SKM-1 treated with dmso at 0.1 percent for 144 hours (cell line): ENCODE data around the gene SLC43A3.

Experiments used
- DNase-seq: peaks from one replicate; lab custom pipeline; 2025; ENCODE audit not compliant: unreplicated experiment; lab: John Stamatoyannopoulos, UW

SLC43A3 gene

DNA sequence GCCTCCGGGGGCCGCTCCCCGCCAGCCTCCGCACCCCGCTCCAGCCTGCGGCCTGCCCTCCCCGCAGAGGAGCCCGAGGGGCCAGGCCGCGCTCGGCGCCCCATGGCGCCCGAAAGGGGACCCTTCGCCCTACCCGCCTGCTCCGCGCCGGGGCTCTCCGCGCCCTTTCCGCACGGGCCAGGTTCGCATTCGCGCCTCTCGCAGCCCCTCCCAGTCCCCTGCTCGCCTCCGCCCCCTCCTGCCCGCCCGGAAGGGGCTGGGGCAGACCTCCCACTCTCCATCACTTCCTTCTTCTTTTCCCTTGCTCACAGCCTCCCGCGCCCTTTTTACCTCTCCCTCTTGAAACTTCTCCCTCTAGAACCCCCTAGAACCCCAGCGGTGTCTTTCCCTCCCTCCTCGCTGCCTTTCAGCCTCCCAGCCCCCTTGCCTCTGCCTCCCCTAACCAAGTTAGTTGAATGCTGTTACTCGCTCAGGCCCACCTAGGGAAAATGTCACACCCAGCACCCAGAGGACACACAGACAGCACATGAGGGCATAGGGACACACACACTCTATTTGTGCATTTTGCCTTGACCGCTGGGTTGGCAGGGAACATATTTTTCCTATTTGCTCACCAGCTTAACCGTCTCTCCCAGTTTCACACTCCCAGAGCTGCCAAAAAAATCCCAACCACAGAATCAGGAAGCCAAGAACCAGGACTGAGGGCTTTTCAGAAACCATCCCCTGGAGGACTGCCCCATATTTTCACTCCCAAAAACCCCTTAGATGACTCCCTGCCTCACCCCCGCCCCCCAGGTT is at the start of gene SLC43A3:
Gene SLC43A3, minus strand, starts transcription at position 193 of the 798 bp plus-strand sequence. CDS start 949 bp downstream, outside the sequence.
- peak; percentile 87 for DNase-seq

DNA sequence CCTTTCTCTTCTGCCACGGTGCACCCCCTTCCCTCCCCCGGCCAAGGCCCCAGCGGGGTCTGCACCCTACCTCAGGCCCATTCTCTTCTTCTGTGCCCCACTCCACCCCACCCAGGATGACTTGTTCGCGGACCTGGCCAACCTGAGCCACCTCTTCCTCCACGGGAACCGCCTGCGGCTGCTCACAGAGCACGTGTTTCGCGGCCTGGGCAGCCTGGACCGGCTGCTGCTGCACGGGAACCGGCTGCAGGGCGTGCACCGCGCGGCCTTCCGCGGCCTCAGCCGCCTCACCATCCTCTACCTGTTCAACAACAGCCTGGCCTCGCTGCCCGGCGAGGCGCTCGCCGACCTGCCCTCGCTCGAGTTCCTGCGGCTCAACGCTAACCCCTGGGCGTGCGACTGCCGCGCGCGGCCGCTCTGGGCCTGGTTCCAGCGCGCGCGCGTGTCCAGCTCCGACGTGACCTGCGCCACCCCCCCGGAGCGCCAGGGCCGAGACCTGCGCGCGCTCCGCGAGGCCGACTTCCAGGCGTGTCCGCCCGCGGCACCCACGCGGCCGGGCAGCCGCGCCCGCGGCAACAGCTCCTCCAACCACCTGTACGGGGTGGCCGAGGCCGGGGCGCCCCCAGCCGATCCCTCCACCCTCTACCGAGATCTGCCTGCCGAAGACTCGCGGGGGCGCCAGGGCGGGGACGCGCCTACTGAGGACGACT is 49.3 kb upstream of the SLC43A3 start:
- no peak for DNase-seq

DNA sequence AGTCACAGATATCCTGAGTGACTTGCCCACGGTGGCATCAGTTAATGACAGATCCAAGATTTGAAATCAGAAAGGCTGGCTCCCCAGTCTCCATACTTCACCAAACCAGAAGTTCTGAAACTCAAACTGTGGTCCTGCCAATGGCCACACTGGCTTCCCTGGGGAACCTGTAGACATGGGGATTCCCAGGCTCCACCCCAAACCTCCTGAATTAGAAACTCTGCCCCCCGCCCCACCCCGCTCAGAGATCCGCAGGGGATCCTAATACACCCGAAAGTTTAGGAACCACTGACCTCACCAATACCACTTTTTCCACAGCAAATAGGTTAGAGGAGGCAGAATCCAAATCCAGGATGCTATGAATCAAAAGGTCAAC is 48.7 kb upstream of the SLC43A3 start:
- DNase-seq, result no peak

DNA sequence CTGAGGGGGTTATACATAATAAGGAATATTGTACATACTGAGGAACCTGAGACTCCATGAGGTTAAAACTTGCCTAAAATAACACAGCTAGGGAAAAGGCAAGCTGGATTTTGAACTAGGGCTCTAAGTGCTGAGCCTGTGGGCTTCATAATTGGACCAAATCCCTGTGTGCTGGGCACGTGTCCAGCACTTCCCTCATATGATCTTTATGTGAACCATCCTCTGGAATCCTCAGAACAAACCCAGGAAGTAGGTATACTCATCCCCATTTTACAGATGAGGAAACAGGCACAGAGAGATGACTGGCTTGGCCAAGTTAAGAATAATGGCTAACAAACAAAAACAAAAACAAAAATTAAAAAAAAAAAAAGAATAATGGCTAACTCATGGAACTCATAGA is 48.3 kb upstream of the SLC43A3 start:
- no peak for DNase-seq

DNA sequence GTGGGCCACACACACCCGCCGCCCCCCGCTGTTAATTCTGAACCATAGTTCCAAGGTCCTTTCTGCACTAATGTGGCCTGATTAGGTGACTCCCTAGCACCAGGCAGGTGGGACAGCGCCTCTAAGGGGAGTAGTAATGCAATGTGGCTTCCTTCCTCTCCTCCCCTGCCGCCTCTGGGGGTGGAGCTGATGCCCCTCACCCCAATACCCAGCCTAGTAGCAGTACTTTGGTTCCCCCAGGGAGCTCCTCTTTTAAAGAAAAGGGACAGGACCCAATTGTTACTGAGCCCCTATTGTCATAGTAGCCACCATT is 47.8 kb upstream of the SLC43A3 start:
- no peak for DNase-seq

DNA sequence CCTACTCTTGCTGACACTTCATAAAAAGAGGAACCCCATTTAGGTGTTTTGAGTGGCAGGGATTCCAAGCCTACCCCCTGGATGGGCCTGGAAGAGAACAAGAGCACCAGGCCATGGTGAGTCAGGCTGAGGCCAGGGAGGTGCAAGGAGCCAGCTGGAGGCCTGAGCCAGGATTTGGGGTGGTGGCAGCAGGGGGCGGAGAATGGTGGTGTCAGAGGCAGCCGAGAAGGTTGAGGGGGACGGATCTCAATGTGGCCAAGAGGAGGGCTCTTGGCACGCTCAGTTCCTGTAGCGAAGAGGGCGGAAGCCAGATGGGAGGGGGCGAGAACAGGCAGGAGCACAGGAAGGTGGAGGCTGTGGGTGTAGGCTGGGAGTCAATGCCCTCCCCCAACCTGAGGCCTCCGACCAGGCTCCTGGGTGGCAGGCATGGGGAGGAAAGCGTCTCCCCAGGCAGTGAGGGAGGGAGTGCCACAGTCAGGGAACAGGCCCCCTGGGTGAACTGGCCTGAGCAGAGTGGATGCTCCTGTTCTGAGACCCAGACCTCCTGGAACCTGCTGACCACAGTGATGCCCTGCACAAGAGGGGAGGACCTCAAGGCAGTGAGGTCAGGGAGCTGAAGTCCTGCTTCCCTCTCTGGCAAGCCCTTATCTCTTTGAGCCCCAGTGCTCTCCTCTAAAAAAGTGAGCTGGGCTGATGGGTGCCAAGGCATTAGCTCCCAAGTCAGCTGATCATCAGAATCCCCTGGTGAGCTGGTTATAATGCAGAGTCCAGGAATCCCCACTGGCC is 47.3 kb upstream of the SLC43A3 start:
- DNase-seq, result no peak

DNA sequence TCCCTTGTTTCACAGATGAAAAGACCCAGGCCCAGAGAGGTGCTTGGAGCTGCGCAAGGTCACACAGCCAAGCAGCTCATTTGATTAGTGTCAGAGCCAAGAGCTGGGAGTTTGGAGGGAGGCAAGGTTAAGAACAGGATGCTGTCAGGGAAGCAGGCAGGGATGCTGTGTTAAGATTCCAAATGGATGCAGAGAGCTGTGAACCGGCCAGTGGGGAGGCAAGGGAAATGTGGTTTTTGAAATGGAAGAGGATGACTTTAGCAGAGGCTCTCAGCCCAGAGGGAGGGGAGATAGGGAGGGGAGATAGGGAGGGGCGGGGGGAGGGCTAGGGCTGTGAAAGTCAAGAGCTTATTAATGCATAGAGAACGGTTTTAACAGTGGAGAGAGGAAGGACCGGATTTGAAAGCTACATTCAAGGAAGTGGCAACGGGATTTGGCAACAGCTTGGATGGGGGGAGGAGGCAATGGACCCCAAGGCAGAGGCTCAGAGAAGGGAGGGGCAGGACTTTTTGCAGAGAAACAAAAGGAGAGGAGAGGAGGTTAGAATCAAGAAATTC is 46.4 kb upstream of the SLC43A3 start:
- no peak for DNase-seq

DNA sequence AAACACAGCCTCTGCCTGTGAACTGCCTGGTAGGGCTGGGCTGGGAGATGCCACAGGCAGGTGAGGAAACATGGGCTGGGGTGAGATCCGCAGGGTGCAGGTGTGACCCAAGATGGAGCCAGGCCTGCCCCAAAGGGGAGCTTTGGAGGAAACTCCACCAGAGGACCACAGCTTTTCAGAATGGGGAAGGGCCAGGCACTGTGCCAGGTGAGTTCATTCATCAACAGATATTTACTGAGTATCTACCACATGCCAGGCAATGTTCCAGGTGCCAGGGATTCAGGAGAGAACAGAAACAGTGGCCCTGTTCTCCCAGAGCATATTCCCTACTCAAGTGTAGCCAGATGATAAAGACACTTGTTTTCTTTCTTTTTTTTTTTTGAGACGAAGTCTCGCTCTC is 44.6 kb upstream of the SLC43A3 start:
- DNase-seq, result no peak

DNA sequence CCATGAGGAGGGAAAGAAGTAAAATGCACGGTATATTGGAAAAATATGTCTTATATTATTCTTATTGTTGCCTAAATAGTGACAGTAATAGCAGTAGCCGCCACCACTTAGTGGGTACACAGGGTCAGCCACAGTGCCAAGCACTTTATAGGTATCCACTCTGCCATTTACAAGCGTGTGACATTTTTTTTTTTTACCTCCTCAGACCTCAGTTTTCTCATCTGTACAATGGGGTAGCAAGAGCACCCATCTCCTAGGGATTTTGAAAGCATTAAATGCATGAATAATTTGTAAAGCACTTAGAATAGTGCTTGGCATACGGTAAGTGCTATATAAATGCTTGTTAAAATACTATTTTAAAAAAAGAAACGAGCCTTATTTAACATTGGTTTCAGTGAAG is 42.3 kb upstream of the SLC43A3 start:
- DNase-seq, result no peak

DNA sequence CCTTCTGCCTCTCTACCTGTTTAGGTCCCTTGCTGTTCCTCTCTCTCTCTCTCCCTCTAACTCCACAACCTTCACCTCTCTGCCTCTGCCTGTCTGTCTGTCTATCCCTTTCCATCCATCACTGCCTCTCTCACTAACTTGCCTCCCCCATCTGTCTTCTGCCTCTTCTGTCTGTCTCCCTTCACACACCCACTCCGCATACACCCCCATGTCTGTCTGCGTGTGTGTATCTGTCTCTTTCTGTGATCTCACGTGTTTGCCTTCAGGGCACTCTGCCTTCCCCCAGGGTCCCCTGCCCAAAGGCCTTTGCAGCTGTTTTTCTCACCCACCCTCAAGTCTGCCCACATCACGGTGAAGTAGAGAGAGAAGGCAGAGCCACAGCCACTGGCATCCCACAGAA is 41.4 kb upstream of the SLC43A3 start:
- DNase-seq, result no peak

DNA sequence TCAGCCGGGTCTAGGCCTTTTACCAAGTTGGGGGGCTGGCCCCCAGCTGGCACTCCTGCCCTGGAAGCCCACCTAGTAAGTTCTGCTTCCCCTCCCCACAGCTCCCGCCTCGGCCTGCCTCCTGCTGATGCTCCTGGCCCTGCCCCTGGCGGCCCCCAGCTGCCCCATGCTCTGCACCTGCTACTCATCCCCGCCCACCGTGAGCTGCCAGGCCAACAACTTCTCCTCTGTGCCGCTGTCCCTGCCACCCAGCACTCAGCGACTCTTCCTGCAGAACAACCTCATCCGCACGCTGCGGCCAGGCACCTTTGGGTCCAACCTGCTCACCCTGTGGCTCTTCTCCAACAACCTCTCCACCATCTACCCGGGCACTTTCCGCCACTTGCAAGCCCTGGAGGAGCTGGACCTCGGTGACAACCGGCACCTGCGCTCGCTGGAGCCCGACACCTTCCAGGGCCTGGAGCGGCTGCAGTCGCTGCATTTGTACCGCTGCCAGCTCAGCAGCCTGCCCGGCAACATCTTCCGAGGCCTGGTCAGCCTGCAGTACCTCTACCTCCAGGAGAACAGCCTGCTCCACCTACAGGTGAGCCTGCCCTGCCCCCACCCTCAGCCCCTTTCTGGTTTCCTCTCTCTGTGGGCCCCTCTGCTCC is 40.7 kb upstream of the SLC43A3 start:
- no peak for DNase-seq

DNA sequence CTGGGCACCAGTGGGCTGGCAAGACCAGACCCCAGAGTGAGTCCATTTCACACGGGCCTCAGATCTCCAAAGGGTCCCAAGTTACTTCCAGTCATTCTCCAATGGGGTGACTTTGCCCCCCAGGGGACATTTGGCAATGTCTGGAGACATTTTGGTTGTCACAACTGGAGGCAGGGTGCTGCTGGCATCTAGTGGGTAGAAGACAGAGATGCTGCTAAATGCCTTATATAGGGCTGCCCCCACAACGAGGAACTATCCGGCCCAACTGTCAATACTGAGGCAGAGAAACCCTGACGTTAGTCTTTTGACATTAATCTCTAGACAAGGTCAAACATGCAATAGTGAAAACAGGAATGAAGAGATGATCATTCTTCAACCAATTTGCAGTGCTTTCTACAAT is 39.8 kb upstream of the SLC43A3 start:
- no peak for DNase-seq

DNA sequence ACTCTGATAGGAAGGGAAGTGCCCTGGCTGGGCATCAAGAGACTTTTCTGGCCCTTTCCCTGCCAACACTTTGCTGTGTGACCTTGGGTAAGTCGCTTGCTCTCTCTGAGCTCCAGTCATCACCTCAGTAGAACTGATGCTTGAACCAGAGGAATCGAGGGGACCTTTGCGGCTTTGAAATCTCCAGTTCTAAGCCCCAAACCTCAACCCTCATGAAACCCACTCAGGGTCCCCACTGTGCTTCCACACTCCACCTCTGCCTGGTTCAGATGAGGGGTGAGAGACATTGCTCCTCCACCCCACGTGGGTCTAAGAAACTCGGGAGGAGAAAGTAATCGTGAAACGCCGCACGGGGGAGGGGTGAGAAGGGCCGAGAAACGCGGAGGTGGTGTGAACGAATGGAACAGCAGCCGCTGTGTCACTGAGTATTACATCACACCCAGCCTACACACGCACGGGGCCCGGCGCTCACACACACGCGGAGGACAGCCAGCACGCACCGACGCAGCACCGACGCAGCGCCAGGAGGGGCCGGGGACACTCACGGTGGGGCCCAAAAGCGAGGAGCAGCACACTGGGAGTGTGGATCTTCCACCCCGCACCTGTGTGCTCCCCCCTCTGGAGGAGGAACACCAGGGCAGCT is 37.7 kb upstream of the SLC43A3 start:
- no peak for DNase-seq

DNA sequence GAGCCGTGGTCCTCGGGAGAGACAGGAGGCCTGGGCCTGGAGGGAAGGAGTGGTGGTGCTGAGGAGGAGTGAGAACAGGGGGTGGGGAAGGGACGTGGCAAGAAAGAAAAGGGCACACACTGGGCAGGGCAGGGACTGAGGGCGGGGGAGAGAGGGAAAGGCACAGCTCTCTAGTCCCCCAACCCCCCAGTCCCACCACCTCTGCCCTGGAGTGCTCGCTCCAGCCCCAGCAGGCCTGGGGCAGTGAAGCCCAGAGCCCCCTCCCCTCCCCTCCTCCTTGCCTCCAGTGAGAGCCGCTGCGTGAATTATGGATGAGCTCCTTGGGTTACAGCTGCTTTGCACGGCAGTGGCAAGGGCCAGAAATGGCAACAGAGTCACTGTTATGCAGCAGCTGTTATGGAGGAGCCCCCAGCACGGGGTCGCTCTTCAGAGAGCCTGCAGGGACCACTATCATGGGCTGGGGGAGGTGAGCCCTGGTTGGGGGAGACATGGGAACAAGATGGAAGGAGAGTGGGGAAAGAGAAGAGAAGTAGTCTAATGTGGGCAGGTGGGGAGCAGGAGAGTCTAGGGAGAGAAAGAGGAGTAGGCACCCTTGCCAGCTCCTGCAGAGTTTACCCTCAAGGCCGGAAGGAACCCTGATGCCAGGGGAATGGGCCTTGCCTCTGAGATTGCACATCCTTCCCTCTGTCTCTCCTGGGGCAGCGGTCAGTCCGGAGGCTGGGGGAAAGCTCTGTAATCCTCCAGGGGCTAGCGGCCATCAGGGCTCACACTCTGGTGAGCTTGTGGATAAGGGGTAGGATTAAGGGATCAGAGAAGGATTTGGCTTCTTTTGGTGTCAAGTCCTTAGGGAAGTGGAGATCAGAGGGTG is 37.0 kb upstream of the SLC43A3 start:
- DNase-seq, result no peak

DNA sequence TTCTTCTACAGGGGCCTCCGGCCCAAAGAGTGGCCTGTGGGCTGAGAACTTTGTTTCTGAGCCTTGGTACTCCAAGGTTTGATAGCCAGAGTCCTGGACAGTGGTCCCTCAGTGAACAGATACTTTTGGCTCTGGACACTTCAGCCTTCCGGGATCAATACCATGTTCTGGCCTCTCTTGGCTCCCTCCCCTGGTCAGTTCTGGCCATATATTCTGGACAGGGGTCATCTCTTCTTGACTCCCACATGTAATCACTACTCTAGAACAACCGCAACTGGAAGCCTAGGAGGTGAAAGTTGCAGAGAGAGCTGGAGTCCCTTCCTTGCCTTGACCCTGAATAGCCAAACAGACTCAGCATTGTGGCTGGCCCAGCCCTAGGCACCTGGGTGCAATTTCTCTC is 35.7 kb upstream of the SLC43A3 start:
- DNase-seq, result no peak

DNA sequence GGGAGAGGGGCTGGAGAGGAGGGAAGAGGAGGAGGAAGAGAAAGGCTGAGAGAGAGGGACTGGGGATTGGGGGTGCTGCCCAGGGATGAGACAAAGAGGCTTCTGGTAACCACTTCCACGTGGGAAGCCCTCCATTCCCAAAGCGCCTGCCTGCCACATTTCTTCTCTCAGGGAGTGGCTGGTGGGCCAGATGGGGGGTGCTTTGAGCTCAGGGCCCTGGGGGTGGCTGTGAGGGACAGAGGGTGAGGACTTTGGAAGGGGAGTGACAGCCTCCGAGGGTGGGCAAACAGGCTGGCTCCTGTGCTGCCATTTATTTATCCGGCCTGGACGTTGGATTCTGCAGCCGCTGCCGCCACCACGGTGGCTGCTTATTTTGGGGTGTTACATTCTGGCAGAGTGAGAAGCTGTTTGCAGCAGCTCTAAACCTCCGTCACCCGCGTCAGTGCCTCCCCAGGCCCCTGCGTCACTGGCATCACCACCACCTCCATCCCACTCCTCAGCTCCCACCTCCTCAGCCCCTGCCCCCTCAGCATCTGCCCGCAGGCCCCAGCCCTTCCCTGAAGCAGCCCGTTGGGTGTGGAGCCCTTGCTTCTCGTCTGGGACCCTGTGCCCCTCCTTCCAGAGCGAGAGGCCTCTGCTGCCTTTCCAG is 35.0 kb upstream of the SLC43A3 start:
- DNase-seq, result no peak

DNA sequence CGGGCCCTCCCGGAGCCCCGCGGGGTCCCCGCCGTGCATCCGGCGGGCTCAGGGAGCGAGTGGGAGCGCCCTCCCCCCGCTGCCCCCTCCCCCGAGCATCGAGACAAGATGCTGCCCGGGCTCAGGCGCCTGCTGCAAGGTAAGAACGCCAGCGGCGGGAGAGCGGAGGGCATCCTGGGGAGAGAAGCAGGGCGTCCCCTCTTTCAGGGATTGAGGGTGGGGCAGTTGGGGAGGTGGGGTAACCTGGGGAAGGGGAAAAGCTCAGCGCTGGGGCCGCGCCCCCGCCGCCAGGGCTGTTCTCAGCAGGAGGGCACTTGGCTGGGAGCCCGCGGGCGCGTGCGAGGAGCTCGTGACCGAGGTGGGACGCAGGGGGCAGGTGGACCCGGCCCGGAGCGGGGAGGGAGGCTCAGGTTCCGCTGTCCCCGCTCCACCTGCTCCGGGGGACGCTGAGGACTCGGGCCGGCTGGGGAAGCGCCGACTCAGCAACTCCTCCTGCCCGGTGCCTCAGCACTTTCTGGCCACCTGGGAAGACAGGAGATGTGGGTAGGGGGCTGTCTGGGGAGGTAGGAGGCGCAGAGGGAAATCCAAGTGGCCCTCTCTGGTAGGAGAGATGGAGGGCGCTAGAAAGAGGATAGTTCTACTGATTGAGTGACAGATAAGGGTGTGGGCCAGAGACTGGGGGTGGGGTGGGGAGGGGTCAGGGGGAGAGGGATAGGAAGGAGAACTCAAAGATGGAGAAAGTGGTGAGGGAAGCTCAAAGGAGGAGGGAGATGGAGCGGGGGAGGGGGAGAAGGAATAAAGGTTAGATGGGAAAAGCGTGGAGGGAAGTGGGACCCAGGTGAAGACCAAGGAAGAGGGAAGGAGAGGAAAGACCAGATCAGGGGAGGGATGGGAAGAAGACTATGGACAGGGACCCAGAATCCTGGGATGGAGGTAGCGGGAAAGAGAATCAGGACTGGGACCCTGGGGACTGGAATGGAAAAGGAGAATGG is 34.1 kb upstream of the SLC43A3 start:
- no peak for DNase-seq
